Panc1 (cell line): Measurements from ENCODE around the gene LPP. TPM values are rescaled to one million over a fixed set of nuclear protein-coding genes. Genes with fewer than 3 reads are reported as not detected.

Experiments
- ATAC-seq: fragments of 200-7000 bp; cut with Tn5 transposase; 2 replicates; pipeline ENCODE4 v1.9.1; 2020; ENCODE audit warnings: mild to moderate bottlenecking, moderate library complexity
- BruUV-seq: library from RNA; stranded (reverse); fragments of 400-500 nt; replicated peaks from 2 replicates; lab custom pipeline; 2021; lab: Mats Ljungman, UMichigan
- CTCF ChIA-PET: fragments of 300-600 bp; sonication (Branson Sonifier 250); formaldehyde crosslinking; loops from one replicate; lab custom pipeline; 2022; ENCODE audit warnings: antibody characterized with exemption; lab: Charles Lee
- POLR2A ChIA-PET: fragments of 300-600 bp; sonication (Branson Sonifier 250); formaldehyde crosslinking; loops from one replicate; lab custom pipeline; 2022; ENCODE audit warnings: antibody characterized with exemption; lab: Charles Lee
- DNase-seq: peaks from one replicate; pipeline ENCODE4 v3.0.0-alpha.2; 2010; ENCODE audit warnings: low read depth, low spot score
- H3K27ac ChIP-seq: 2 replicates; pipeline ENCODE4 v1.5.1; 2011; ENCODE audit warnings: mild to moderate bottlenecking, low read length, inconsistent platforms
- H3K27me3 ChIP-seq: fragments of 200-500 bp; sonication (Bioruptor generic); 2 replicates; pipeline ENCODE4 v1.6.0; 2014; ENCODE audit warnings: low read length, inconsistent platforms; ENCODE audit not compliant: control insufficient read depth, insufficient read depth
- H3K36me3 ChIP-seq: fragments of 200-500 bp; sonication (Bioruptor generic); 2 replicates; pipeline ENCODE4 v1.5.1; 2014; ENCODE audit warnings: inconsistent platforms, mild to moderate bottlenecking, low read length, moderate library complexity; ENCODE audit not compliant: control insufficient read depth, insufficient read depth
- H3K4me1 ChIP-seq: 2 replicates; pipeline ENCODE4 v1.5.1; 2011; ENCODE audit warnings: inconsistent platforms, mild to moderate bottlenecking, low read length, moderate library complexity; ENCODE audit not compliant: control insufficient read depth, insufficient read depth
- H3K4me3 ChIP-seq, 2 experiments: 2 replicates each; pipeline ENCODE4 v1.5.1; 2011 to 2012; ENCODE audit warnings: low read depth in 2 of 2, low read length in 2 of 2, mild to moderate bottlenecking in 2 of 2, inconsistent platforms in 1 of 2, moderate library complexity in 1 of 2
- H3K9me3 ChIP-seq: fragments of 200-500 bp; sonication (Bioruptor generic); 2 replicates; pipeline ENCODE4 v1.5.1; 2014; ENCODE audit warnings: low read depth, mild to moderate bottlenecking, inconsistent platforms, low read length, moderate library complexity; ENCODE audit not compliant: control insufficient read depth, insufficient read depth
- CTCF ChIP-seq: fragments of 450-650 bp; IDR thresholded peaks from 2 replicates; pipeline ENCODE4 v1.5.1; 2017; ENCODE audit warnings: mild to moderate bottlenecking
- POLR2AphosphoS5 ChIP-seq: IDR thresholded peaks from 2 replicates; pipeline ENCODE4 v1.6.1; 2012; ENCODE audit warnings: mild to moderate bottlenecking, low read depth, low read length, moderate library complexity
- REST ChIP-seq, 2 experiments: IDR thresholded peaks; 2 replicates each; pipeline ENCODE4 v1.6.1; 2011 to 2012; ENCODE audit warnings: low read depth in 2 of 2, control low read depth in 1 of 2, low read length in 1 of 2, mild to moderate bottlenecking in 1 of 2, moderate library complexity in 1 of 2; ENCODE audit not compliant: insufficient read depth in 1 of 2
- SIN3A ChIP-seq: IDR thresholded peaks from 2 replicates; pipeline ENCODE4 v1.6.1; 2012; ENCODE audit warnings: low read depth, mild to moderate bottlenecking, low read length, moderate library complexity, borderline replicate concordance; ENCODE audit not compliant: insufficient read depth
- TCF7L2 ChIP-seq: IDR thresholded peaks from 2 replicates; pipeline ENCODE4 v1.6.1; 2011; ENCODE audit warnings: mild to moderate bottlenecking, low read depth, low read length, inconsistent platforms
- in situ Hi-C: cut with HindIII; loops from 2 replicates; pipeline ENCODE4 v1.10.0; 2016; ENCODE audit warnings: low sequenced_read_pairs, low pct_unique_long_range_greater_than_20kb
- intact Hi-C: fragments of 100-400 bp; cut with micrococcal nuclease; formaldehyde crosslinking; loops from one replicate; pipeline ENCODE4 v1.10.0; 2022; ENCODE audit not compliant: unreplicated experiment
- total RNA-seq: library from RNA; stranded (reverse); gene quantifications from one replicate; pipeline ENCODE4 v1.2.1, GENCODE V29; 2021; ENCODE audit not compliant: unreplicated experiment

LPP gene
- total RNA-seq, 1 experiment from 2014 or later, result 90.0 TPM

- Histone ChIP-seq H3K27me3 (no peaks in the 10 kb centered on the region), H3K36me3 (no peaks in the 10 kb centered on the region), H3K4me3 (no peak overlapping the region), H3K9me3 (no peaks in the 10 kb centered on the region), H3K27ac (no peak overlapping the region), H3K4me1 (no peaks in the 10 kb centered on the region; the same call in 1 of the 2 replicates)
- in situ Hi-C loops, result no loop called here
- DNase-seq (no peak), ATAC-seq (no peak)
- POLR2A ChIA-PET, result no interaction called here
- CTCF ChIA-PET, result no interaction called here
- intact Hi-C loops, result no loop called here
- no peak for TF ChIP-seq SIN3A
- TF ChIP-seq REST (IDR thresholded peaks at IDR 0.05; ENCODE audit: insufficient read depth in 1 of 2, low read depth in 2 of 2, low read length in 1 of 2), result no peak
- no peak for TF ChIP-seq POLR2AphosphoS5
- TF ChIP-seq CTCF, result no peak
- TF ChIP-seq TCF7L2, result no peak
- no TSS peak for BruUV-seq
These were observed 242.3 kb downstream of the LPP start for GRCh38 chr3:188396251-188396650.

GRCh38 chr3:188396900-188397299, 242.9 kb downstream of the LPP start:
- no TSS peak for BruUV-seq
- ChIA-PET CTCF (no interaction called here), POLR2A (interaction anchor here (0.7 kb wide), 1 partner anchor 527 kb away, joined by 3 read pairs; no protein-coding TSS in a partner anchor)
- intact Hi-C loops (no loop called here), in situ Hi-C loops (no loop called here)
- TF ChIP-seq TCF7L2 (no peak), SIN3A (no peak), POLR2AphosphoS5 (no peak), REST (IDR thresholded peaks at IDR 0.05; ENCODE audit: insufficient read depth in 1 of 2, low read depth in 2 of 2, low read length in 1 of 2) (no peak), CTCF (no peak)
- no peaks in the 10 kb centered on the region for H3K36me3 ChIP-seq
- H3K9me3 ChIP-seq, result no peaks in the 10 kb centered on the region
- H3K4me1 ChIP-seq, result no peaks in the 10 kb centered on the region; the same call in 1 of the 2 replicates
- DNase-seq (no peak), ATAC-seq (no peak)
- no peak overlapping the region for H3K4me3 ChIP-seq
- no peaks in the 10 kb centered on the region for H3K27me3 ChIP-seq
- H3K27ac ChIP-seq, result no peak overlapping the region
